C1 segment of cervical spinal cord (tissue), 14 donors: ENCODE data around the gene STXBP3.
"Not testable (repeated sequence)": the region's sequence is repeated elsewhere in the genome, so short reads cannot be mapped to it uniquely, and the experiment has no call there.

ENCODE experiments used
- DNase-seq, 14 donors: peaks; one replicate each; lab custom pipeline; 2025; lab: John Stamatoyannopoulos, UW

Gene STXBP3

GRCh38 chr1:108728327-108728923 lies 18.0 kb upstream of the STXBP3 start:
- DNase-seq, result no peak

GRCh38 chr1:108729481-108729880 lies 17.0 kb upstream of the STXBP3 start:
- no peak for DNase-seq

- DNase-seq, result no peak
Measured at GRCh38 chr1:108732398-108732797, 14.1 kb upstream of the STXBP3 start.

- peak in 1 of 14 donors; percentile 84 for DNase-seq
Measured at GRCh38 chr1:108734171-108734865, 12.2 kb upstream of the STXBP3 start.

- DNase-seq, result no peak
Measured at GRCh38 chr1:108742253-108742652, 4.2 kb upstream of the STXBP3 start.

GRCh38 chr1:108745980-108746381 lies 493 bp upstream of the STXBP3 start:
- DNase-seq, result no peak

GRCh38 chr1:108747171-108747850 lies 837 bp downstream of the STXBP3 start:
- peak in 12 of 14 donors; percentile 43 to 90 (median 70) for DNase-seq

GRCh38 chr1:108747898-108748297 lies 1.4 kb downstream of the STXBP3 start:
- DNase-seq, result no peak

GRCh38 chr1:108749081-108749480 lies 2.6 kb downstream of the STXBP3 start:
- no peak for DNase-seq

GRCh38 chr1:108750476-108751181 lies 4.2 kb downstream of the STXBP3 start:
- no peak for DNase-seq

GRCh38 chr1:108753363-108753762 lies 6.9 kb downstream of the STXBP3 start:
- DNase-seq, result no peak

- no peak for DNase-seq
Measured at GRCh38 chr1:108758796-108759195, 12.3 kb downstream of the STXBP3 start.

GRCh38 chr1:108767115-108767514 lies 20.6 kb downstream of the STXBP3 start:
- DNase-seq, result no peak

GRCh38 chr1:108767708-108768107 lies 21.2 kb downstream of the STXBP3 start:
- no peak for DNase-seq

GRCh38 chr1:108777839-108778238 lies 31.4 kb downstream of the STXBP3 start:
- DNase-seq, result no peak

- DNase-seq, result no peak
Measured at GRCh38 chr1:108779455-108779854, 33.0 kb downstream of the STXBP3 start.

GRCh38 chr1:108780937-108781574 lies 34.6 kb downstream of the STXBP3 start:
- no peak for DNase-seq

GRCh38 chr1:108781575-108781944 lies 35.1 kb downstream of the STXBP3 start:
- DNase-seq, result not testable (repeated sequence)

- no peak for DNase-seq
Measured at GRCh38 chr1:108785264-108785663, 38.8 kb downstream of the STXBP3 start.

GRCh38 chr1:108785880-108786279 lies 39.4 kb downstream of the STXBP3 start:
- no peak for DNase-seq

GRCh38 chr1:108791790-108792189 lies 45.3 kb downstream of the STXBP3 start:
- no peak for DNase-seq

- DNase-seq, result no peak
Measured at GRCh38 chr1:108792420-108792819, 45.9 kb downstream of the STXBP3 start.
